A549 (cell line): ENCODE data around the gene RFC4. TPM values are rescaled to one million over a fixed set of nuclear protein-coding genes. Genes with fewer than 3 reads are reported as not detected.

Experiments used
- ATAC-seq, 2 experiments: fragments of 200-7000 bp in 1 of 2; fragments of >200 bp in 1 of 2; cut with Nextera tagmentation in 1 of 2; cut with Tn5 transposase in 1 of 2; 3 replicates each; pipeline versions ENCODE4 v1.8.0 to v1.9.1; 2018 to 2020; ENCODE audit warnings: mild to moderate bottlenecking in 1 of 2, moderate library complexity in 1 of 2
- CTCF ChIA-PET: fragments of 300-600 bp; sonication (Branson Sonifier 250); formaldehyde crosslinking; extraction: SDS; loops from one replicate; lab custom pipeline; 2021; ENCODE audit warnings: antibody characterized with exemption, inconsistent platforms; lab: Yijun Ruan, JAX
- POLR2A ChIA-PET: fragments of 350-600 bp; formaldehyde crosslinking; extraction: SDS; loops from one replicate; lab custom pipeline; 2021; ENCODE audit warnings: antibody characterized with exemption, inconsistent platforms; lab: Yijun Ruan, JAX
- DNase-seq, 2 experiments: peaks; one replicate each; pipeline versions ENCODE4 v3.0.0 to v3.0.0-alpha.2; 2011 to 2016; ENCODE audit warnings: low read depth in 1 of 2, low spot score in 1 of 2
- FAIRE-seq: peaks from 2 replicates; lab custom pipeline; 2011; peaks lifted over from hg19 to GRCh38; lab: Jason Lieb, UNC
- H3K27ac ChIP-seq, 2 experiments: fragments of >200 bp; sonication (Bioruptor Twin); formaldehyde crosslinking; 3 replicates each; pipeline ENCODE4 v1.5.1; 2016 to 2017
- H3K4me1 ChIP-seq: fragments of >200 bp; sonication (Bioruptor Twin); formaldehyde crosslinking; 3 replicates; pipeline ENCODE4 v1.6.1; 2016
- H3K4me2 ChIP-seq: fragments of >200 bp; sonication (Bioruptor Twin); formaldehyde crosslinking; 3 replicates; pipeline ENCODE4 v1.6.1; 2016
- H3K4me3 ChIP-seq: fragments of >200 bp; sonication (Bioruptor Twin); formaldehyde crosslinking; 3 replicates; pipeline ENCODE4 v1.5.1; 2016
- H3K9me3 ChIP-seq: fragments of >200 bp; sonication (Bioruptor Twin); formaldehyde crosslinking; 3 replicates; pipeline ENCODE4 v1.6.1; 2016
- BHLHE40 ChIP-seq: IDR thresholded peaks from 2 replicates; pipeline ENCODE4 v1.6.1; 2012; ENCODE audit warnings: low read depth, low read length, inconsistent platforms
- CBX2 ChIP-seq: fragments of 200-600 bp; sonication (generic); IDR thresholded peaks from 2 replicates; pipeline ENCODE4 v1.6.1; 2016; ENCODE audit warnings: low read depth, mild to moderate bottlenecking, borderline replicate concordance
- CHD4 ChIP-seq: fragments of 200-600 bp; sonication (generic); IDR thresholded peaks from 2 replicates; pipeline ENCODE4 v1.6.1; 2016; ENCODE audit warnings: antibody characterized with exemption, mild to moderate bottlenecking, borderline replicate concordance
- E2F6 ChIP-seq: IDR thresholded peaks from 2 replicates; pipeline ENCODE4 v1.6.1; 2012; ENCODE audit warnings: low read depth, borderline replicate concordance
- ELK1 ChIP-seq: fragments of 150-350 bp; IDR thresholded peaks from 2 replicates; pipeline ENCODE4 v1.6.1; 2014; ENCODE audit warnings: low read depth, mild to moderate bottlenecking, low read length
- EP300 ChIP-seq, 2 experiments: fragments of >200 bp; sonication (Bioruptor Twin); formaldehyde crosslinking; IDR thresholded peaks; 2 replicates in 1 of 2; 3 replicates in 1 of 2; pipeline ENCODE4 v1.6.1; 2016 to 2017
- FOXS1 ChIP-seq: fragments of 250-450 bp; sonication (Bioruptor Pico); IDR thresholded peaks from 2 replicates; pipeline ENCODE4 v1.5.0; 2020; ENCODE audit warnings: mild to moderate bottlenecking, moderate library complexity
- GATA3 ChIP-seq: IDR thresholded peaks from 2 replicates; pipeline ENCODE4 v1.6.1; 2012; ENCODE audit warnings: borderline replicate concordance
- HEYL ChIP-seq: fragments of 250-450 bp; sonication (Bioruptor Pico); IDR thresholded peaks from 2 replicates; pipeline ENCODE4 v1.8.0; 2021; ENCODE audit warnings: mild to moderate bottlenecking, moderate library complexity
- HMGXB4 ChIP-seq: fragments of 250-450 bp; sonication (Bioruptor Pico); IDR thresholded peaks from 2 replicates; pipeline ENCODE4 v1.5.0; 2021; ENCODE audit warnings: mild to moderate bottlenecking, moderate library complexity, borderline replicate concordance
- HOXB13 ChIP-seq: fragments of 250-450 bp; sonication (Bioruptor Pico); IDR thresholded peaks from 2 replicates; pipeline ENCODE4 v1.5.0; 2020; ENCODE audit warnings: low read depth, mild to moderate bottlenecking, moderate library complexity
- HOXB5 ChIP-seq: fragments of 250-450 bp; sonication (Bioruptor Pico); IDR thresholded peaks from 2 replicates; pipeline ENCODE4 v1.5.0; 2020; ENCODE audit warnings: mild to moderate bottlenecking, moderate library complexity
- JUNB ChIP-seq: fragments of >200 bp; sonication (Bioruptor Twin); formaldehyde crosslinking; IDR thresholded peaks from 2 replicates; pipeline ENCODE4 v1.6.1; 2016
- KDM1A ChIP-seq: fragments of 200-600 bp; sonication (generic); IDR thresholded peaks from 2 replicates; pipeline ENCODE4 v1.6.1; 2016; ENCODE audit warnings: low read depth, mild to moderate bottlenecking
- MAFK ChIP-seq: fragments of 450-650 bp; IDR thresholded peaks from 2 replicates; pipeline ENCODE4 v1.6.1; 2014; ENCODE audit not compliant: partially characterized antibody
- MYC ChIP-seq: IDR thresholded peaks from 2 replicates; pipeline ENCODE4 v1.6.1; 2012; ENCODE audit warnings: mild to moderate bottlenecking, inconsistent platforms, low read length, improper control_type of control experiment, borderline replicate concordance
- NFE2L2 ChIP-seq: fragments of 150-350 bp; conservative IDR thresholded peaks from 2 replicates; pipeline ENCODE4 v1.6.1; 2014; ENCODE audit warnings: low read length
- NR3C1 ChIP-seq: fragments of >200 bp; sonication (Bioruptor Twin); formaldehyde crosslinking; IDR thresholded peaks from 3 replicates; pipeline ENCODE4 v1.6.1; 2017
- PHF8 ChIP-seq: fragments of 200-600 bp; sonication (generic); IDR thresholded peaks from 2 replicates; pipeline ENCODE4 v1.6.1; 2016; ENCODE audit warnings: low read depth, mild to moderate bottlenecking, antibody characterized with exemption, moderate library complexity, borderline replicate concordance
- RCOR1 ChIP-seq: fragments of 150-350 bp; IDR thresholded peaks from 2 replicates; pipeline ENCODE4 v1.6.1; 2014; ENCODE audit warnings: antibody characterized with exemption, low read length, low read depth
- RFX5 ChIP-seq: fragments of 450-650 bp; IDR thresholded peaks from 2 replicates; pipeline ENCODE4 v1.7.1; 2014; ENCODE audit warnings: antibody characterized with exemption, mild to moderate bottlenecking, moderate library complexity
- RNF2 ChIP-seq: fragments of 200-600 bp; sonication (generic); IDR thresholded peaks from 2 replicates; pipeline ENCODE4 v1.6.1; 2016; ENCODE audit warnings: low read depth, mild to moderate bottlenecking, antibody characterized with exemption, moderate library complexity, borderline replicate concordance
- WGBS: methylation state at CpG from one replicate; pipeline ENCODE4 v1.1.6; 2017; ENCODE audit errors: missing lambda C conversion rate; 5-methylcytosine and 5-hydroxymethylcytosine counted together
- polyA plus RNA-seq, 4 experiments: library from polyadenylated mRNA; depleted of rRNA in 3 of 4; stranded (reverse); fragments of >200 nt; fragmentation: RNase III in 1 of 4; extraction: RNeasy Plus Mini Kit Qiagen cat#74134 plus additional on column Dnase treatment in 1 of 4; gene quantifications; 2 replicates in 3 of 4; 3 replicates in 1 of 4; pipeline ENCODE4 v1.2.3, GENCODE V29; 2011 to 2017
- TF ChIP-seq, protein P1 (sequence below): fragments of 250-450 bp; sonication (Bioruptor Pico); IDR thresholded peaks from 2 replicates; pipeline ENCODE4 v1.5.0; 2020; ENCODE audit warnings: low read depth, mild to moderate bottlenecking, moderate library complexity

Gene RFC4
- polyA plus RNA-seq, 2 of the 4 experiments (the other 2 are of a cell fraction) = 40.6 to 68.8 TPM

DNA sequence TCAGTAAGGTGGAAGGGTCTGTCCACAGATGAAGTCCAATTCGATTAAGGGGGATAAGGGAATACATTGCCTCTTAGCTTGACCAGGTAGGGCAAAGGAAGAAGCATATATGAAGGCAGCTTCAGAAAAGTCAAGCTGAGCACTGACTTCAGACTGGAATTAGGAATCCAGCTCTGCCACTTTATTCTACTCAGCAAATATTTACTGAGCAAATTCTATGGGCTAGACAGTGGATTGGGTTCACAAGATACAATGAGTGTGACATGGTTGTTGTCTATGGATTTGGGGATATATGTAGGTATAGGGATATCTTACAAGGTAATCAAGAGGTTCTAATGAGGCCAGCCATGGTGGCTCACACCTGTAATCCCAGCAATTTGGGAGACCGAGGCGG is 36.8 kb upstream of the RFC4 start:
- no peak overlapping the region for H3K4me3 ChIP-seq
- WGBS = 65% methylated on average over 3 of the region's 3 CpGs
- DNase-seq (no peak), FAIRE-seq (no peak), ATAC-seq (no peak)
- no peaks in the 10 kb centered on the region for H3K4me1 ChIP-seq
- ChIA-PET CTCF (interaction anchor here (0.9 kb wide), 1 partner anchor 297 kb away, joined by 3 read pairs; the partner anchor contains the start of gene RPL39L), POLR2A (no interaction called here)
- no peak overlapping the region for H3K27ac ChIP-seq
- no peaks in the 10 kb centered on the region for H3K9me3 ChIP-seq
- H3K4me2 ChIP-seq = no peak overlapping the region
- TF ChIP-seq HEYL (no peak), HOXB5 (CRISPR knock-in tag) (no peak), E2F6 (no peak), BHLHE40 (no peak), FOXS1 (CRISPR knock-in tag) (no peak), RFX5 (no peak), ELK1 (no peak), EP300 (IDR thresholded peaks at IDR 0.05) (no peak), JUNB (no peak), NR3C1 (no peak), RCOR1 (no peak), CBX2 (no peak), HMGXB4 (CRISPR knock-in tag) (no peak), HOXB13 (no peak)
- TF ChIP-seq, protein P1, sequence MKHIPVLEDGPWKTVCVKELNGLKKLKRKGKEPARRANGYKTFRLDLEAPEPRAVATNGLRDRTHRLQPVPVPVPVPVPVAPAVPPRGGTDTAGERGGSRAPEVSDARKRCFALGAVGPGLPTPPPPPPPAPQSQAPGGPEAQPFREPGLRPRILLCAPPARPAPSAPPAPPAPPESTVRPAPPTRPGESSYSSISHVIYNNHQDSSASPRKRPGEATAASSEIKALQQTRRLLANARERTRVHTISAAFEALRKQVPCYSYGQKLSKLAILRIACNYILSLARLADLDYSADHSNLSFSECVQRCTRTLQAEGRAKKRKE (CRISPR knock-in tag) = no peak

DNA sequence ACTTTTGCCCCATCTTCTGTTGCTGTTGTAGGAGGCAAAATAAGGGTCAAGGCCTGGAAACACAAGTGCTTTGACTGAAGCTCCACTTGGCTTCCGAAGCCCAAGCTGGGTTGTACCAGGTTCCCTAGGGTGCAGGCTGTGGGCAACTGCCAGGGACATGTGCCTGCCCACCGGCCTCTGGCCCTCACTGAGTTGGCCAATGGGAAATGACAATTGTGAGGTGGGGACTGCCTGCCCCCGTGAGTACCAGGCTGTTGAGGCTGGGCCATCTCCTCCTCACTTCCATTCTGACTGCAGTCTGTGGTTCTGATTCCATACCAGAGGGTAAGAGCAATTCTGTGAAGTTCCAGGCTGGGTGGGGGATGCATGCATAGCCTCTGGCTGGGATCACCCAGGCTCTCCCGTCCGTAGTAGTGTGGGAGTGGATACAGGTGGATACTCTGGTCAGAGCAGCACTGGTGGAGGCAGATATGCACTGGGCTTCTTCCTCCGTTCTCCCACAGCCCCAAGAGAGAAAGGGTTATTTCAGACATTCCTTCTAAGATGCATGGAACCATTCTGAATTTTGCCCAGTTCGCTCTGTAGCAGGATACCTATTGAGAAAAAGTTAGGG is 36.2 kb upstream of the RFC4 start, which contains the start of gene ADIPOQ:
ADIPOQ (plus strand) TSS at position 285 of the 613 bp plus-strand sequence. CDS start 10,349 bp downstream, outside the sequence.
- DNase-seq = no peak
- H3K4me3 ChIP-seq = no peak within 1 kb of the TSS
- WGBS = 54% methylated on average over 4 of the region's 7 CpGs
- POLR2A ChIA-PET = no interaction called here
- CTCF ChIA-PET = interaction anchor here (0.9 to 1.1 kb wide), 2 partner anchors 297 to 322 kb away, joined by 3 read pairs; partner anchors contain the start of gene RPL39L
- ATAC-seq = no peak; a peak in 1 of 6 replicates
- H3K27ac ChIP-seq = no peak within 1 kb of the TSS
- TF ChIP-seq KDM1A (no peak), CHD4 (no peak), RNF2 (no peak), PHF8 (no peak), MAFK (no peak), MYC (no peak), NFE2L2 (no peak), RFX5 (no peak), GATA3 (no peak), HMGXB4 (CRISPR knock-in tag) (no peak), ELK1 (no peak), EP300 (IDR thresholded peaks at IDR 0.05) (no peak)
- no peak for FAIRE-seq
- no peak within 1 kb of the TSS for H3K4me2 ChIP-seq
- no peaks in the 10 kb centered on the region for H3K9me3 ChIP-seq
- no peaks in the 10 kb centered on the region for H3K4me1 ChIP-seq
